Fibroblast of skin of left quadriceps (primary cell): ENCODE data around the gene ARL4A.
"Not testable (repeated sequence)": the region's sequence is repeated elsewhere in the genome, so short reads cannot be mapped to it uniquely, and the experiment has no call there.

ENCODE experiments used
- DNase-seq, 2 experiments: peaks; one replicate each; pipeline ENCODE4 v3.0.0-alpha.2; 2013; ENCODE audit warnings: low read depth in 2 of 2

Gene ARL4A

GRCh38 chr7:12686891-12687717 is at the start of gene ARL4A:
TSS of gene ARL4A (plus strand) at chr7:12687633. CDS start at chr7:12688255, 622 bp downstream.
- DNase-seq, result peak; percentile 91 to 93

GRCh38 chr7:12637819-12638592 is 49.4 kb upstream of the ARL4A start:
- DNase-seq, result no peak

- DNase-seq, result no peak
Measured at GRCh38 chr7:12638851-12639456, 48.5 kb upstream of the ARL4A start.

- no peak for DNase-seq
Measured at GRCh38 chr7:12640299-12641096, 46.9 kb upstream of the ARL4A start.

GRCh38 chr7:12641196-12641595 is 46.2 kb upstream of the ARL4A start:
- DNase-seq, result no peak

- DNase-seq, result no peak
Measured at GRCh38 chr7:12642508-12642907, 44.9 kb upstream of the ARL4A start.

GRCh38 chr7:12643001-12643643 is 44.3 kb upstream of the ARL4A start:
- DNase-seq, result no peak

GRCh38 chr7:12643644-12644043 is 43.8 kb upstream of the ARL4A start:
- no peak for DNase-seq

GRCh38 chr7:12645212-12645611 is 42.2 kb upstream of the ARL4A start:
- not testable (repeated sequence) for DNase-seq

GRCh38 chr7:12646139-12646538 is 41.3 kb upstream of the ARL4A start:
- DNase-seq, result no peak

- DNase-seq, result no peak
Measured at GRCh38 chr7:12647364-12648219, 39.8 kb upstream of the ARL4A start.

GRCh38 chr7:12648704-12649261 is 38.6 kb upstream of the ARL4A start:
- no peak for DNase-seq

GRCh38 chr7:12649348-12649747 is 38.1 kb upstream of the ARL4A start:
- no peak for DNase-seq

GRCh38 chr7:12650080-12650479 is 37.4 kb upstream of the ARL4A start:
- no peak for DNase-seq

GRCh38 chr7:12653110-12653509 is 34.3 kb upstream of the ARL4A start:
- DNase-seq, result no peak

- no peak for DNase-seq
Measured at GRCh38 chr7:12653518-12653917, 33.9 kb upstream of the ARL4A start.

- DNase-seq, result no peak
Measured at GRCh38 chr7:12655161-12655560, 32.3 kb upstream of the ARL4A start.

GRCh38 chr7:12660423-12660822 is 27.0 kb upstream of the ARL4A start:
- DNase-seq, result peak; percentile 57 to 59

- not testable (repeated sequence) for DNase-seq
Measured at GRCh38 chr7:12660986-12661385, 26.4 kb upstream of the ARL4A start.

GRCh38 chr7:12661581-12661980 is 25.9 kb upstream of the ARL4A start:
- no peak for DNase-seq
